HEK293T (cell line): ENCODE data around the gene LRRC59.
"Not testable (repeated sequence)": the region's sequence is repeated elsewhere in the genome, so short reads cannot be mapped to it uniquely, and the experiment has no call there.

Experiments
- CTCF ChIA-PET: fragments of 350-600 bp; formaldehyde crosslinking; extraction: SDS; loops from one replicate; lab custom pipeline; 2021; ENCODE audit warnings: antibody characterized with exemption, inconsistent platforms; lab: Yijun Ruan, JAX
- POLR2A ChIA-PET: fragments of 350-600 bp; formaldehyde crosslinking; extraction: SDS; loops from one replicate; lab custom pipeline; 2020; ENCODE audit warnings: antibody characterized with exemption, inconsistent platforms; lab: Yijun Ruan, JAX
- DNase-seq: peaks from one replicate; pipeline ENCODE4 v3.0.0; 2012; ENCODE audit warnings: mixed read lengths; ENCODE audit errors: extremely low spot score
- ARNT ChIP-seq: fragments of 450-650 bp; IDR thresholded peaks from 2 replicates; pipeline ENCODE4 v1.6.1; 2017; ENCODE audit warnings: mild to moderate bottlenecking
- BHLHE40 ChIP-seq: fragments of 450-650 bp; IDR thresholded peaks from 2 replicates; pipeline ENCODE4 v1.6.1; 2016; ENCODE audit warnings: mild to moderate bottlenecking, moderate library complexity, borderline replicate concordance
- CTBP1 ChIP-seq: fragments of 450-650 bp; IDR thresholded peaks from 2 replicates; pipeline ENCODE4 v1.6.1; 2016; ENCODE audit warnings: borderline replicate concordance
- ELF4 ChIP-seq: fragments of 450-650 bp; IDR thresholded peaks from 2 replicates; pipeline ENCODE4 v1.6.1; 2017; ENCODE audit warnings: antibody characterized with exemption
- FOXA1 ChIP-seq: fragments of 450-650 bp; IDR thresholded peaks from 2 replicates; pipeline ENCODE4 v1.6.1; 2016; ENCODE audit warnings: mild to moderate bottlenecking
- FOXK2 ChIP-seq: fragments of 450-650 bp; IDR thresholded peaks from 2 replicates; pipeline ENCODE4 v1.6.1; 2016; ENCODE audit warnings: mild to moderate bottlenecking
- FOXM1 ChIP-seq: fragments of 450-650 bp; IDR thresholded peaks from 2 replicates; pipeline ENCODE4 v1.6.1; 2017; ENCODE audit warnings: mild to moderate bottlenecking, borderline replicate concordance
- HDGF ChIP-seq: fragments of 450-650 bp; IDR thresholded peaks from 2 replicates; pipeline ENCODE4 v1.6.1; 2017; ENCODE audit warnings: antibody characterized with exemption, borderline replicate concordance
- L3MBTL2 ChIP-seq: fragments of 450-650 bp; conservative IDR thresholded peaks from 2 replicates; pipeline ENCODE4 v1.6.1; 2016; ENCODE audit warnings: mild to moderate bottlenecking
- LEF1 ChIP-seq: fragments of 450-650 bp; IDR thresholded peaks from 2 replicates; pipeline ENCODE4 v1.6.1; 2017; ENCODE audit warnings: mild to moderate bottlenecking, borderline replicate concordance
- NFRKB ChIP-seq: fragments of 450-650 bp; IDR thresholded peaks from 2 replicates; pipeline ENCODE4 v1.6.1; 2016; ENCODE audit warnings: mild to moderate bottlenecking, moderate library complexity
- SP1 ChIP-seq: fragments of 450-650 bp; IDR thresholded peaks from 2 replicates; pipeline ENCODE4 v1.6.1; 2017
- SUZ12 ChIP-seq: fragments of 450-650 bp; IDR thresholded peaks from 2 replicates; pipeline ENCODE4 v1.6.1; 2016; ENCODE audit warnings: mild to moderate bottlenecking
- TARDBP ChIP-seq: fragments of 450-650 bp; IDR thresholded peaks from 2 replicates; pipeline ENCODE4 v1.6.1; 2016
- ZNF384 ChIP-seq: fragments of 450-650 bp; IDR thresholded peaks from 2 replicates; pipeline ENCODE4 v1.6.1; 2016
- TF ChIP-seq, protein P1 (sequence below): fragments of 450-650 bp; IDR thresholded peaks from 2 replicates; pipeline ENCODE4 v1.6.1; 2016

The LRRC59 gene

DNA sequence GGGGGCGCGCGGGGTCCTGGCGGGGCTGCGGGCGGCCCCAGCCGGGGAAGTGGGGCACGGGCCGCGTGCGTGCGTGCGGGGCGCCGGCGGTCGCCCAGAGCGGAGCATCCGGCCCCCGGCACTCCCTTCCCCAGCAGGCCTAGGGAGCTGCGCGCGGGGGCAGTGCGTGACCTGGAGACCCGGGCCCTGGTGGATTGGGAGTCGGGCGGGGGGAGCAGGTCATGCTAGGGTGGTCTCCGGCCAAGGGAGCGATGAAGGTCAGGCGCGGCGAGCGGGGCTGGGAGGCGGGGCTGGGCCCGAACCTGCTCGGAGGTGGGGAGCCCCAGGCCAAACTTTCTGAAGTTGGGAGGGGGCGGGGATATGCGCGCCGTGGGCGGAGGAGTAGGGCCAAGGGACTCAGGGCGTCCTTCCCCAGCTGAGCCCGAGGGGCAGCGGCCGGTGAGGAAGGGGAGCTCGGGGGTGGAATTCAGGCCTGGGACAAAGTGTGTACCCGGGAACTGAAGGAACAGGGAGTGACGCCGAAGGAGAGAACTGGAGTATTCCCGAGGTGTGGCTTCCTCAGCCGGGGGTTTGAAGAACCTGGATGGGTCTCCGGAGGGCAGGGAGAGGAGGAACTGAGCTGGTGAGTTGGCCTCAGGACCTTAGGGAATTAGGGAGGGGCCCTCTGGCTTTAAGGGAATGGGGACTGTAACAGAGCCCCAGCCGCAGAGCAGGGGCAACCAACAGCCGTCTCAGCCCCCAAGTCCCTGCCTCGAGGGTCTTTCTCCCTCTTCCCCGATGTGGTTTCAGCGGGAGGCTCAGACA is 50.8 kb downstream of the LRRC59 start:
- DNase-seq = peak; percentile 41
- ChIA-PET POLR2A (interaction anchor here (0.6 to 1.9 kb wide), 9 partner anchors 9 to 169 kb away, joined by 3 to 12 read pairs (median 4); partner anchors contain the start of gene LRRC59), CTCF (interaction anchor here (1.0 to 1.4 kb wide), 4 partner anchors 15 to 232 kb away, joined by 3 to 9 read pairs (median 3); no protein-coding TSS in a partner anchor)
- TF ChIP-seq L3MBTL2 (no peak), HDGF (no peak), FOXK2 (no peak), ARNT (0 out of 2 replicates have a peak, but pooled peaks have one; percentile 10), SUZ12 (no peak)
- TF ChIP-seq, protein P1, sequence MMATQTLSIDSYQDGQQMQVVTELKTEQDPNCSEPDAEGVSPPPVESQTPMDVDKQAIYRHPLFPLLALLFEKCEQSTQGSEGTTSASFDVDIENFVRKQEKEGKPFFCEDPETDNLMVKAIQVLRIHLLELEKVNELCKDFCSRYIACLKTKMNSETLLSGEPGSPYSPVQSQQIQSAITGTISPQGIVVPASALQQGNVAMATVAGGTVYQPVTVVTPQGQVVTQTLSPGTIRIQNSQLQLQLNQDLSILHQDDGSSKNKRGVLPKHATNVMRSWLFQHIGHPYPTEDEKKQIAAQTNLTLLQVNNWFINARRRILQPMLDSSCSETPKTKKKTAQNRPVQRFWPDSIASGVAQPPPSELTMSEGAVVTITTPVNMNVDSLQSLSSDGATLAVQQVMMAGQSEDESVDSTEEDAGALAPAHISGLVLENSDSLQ = no peak

DNA sequence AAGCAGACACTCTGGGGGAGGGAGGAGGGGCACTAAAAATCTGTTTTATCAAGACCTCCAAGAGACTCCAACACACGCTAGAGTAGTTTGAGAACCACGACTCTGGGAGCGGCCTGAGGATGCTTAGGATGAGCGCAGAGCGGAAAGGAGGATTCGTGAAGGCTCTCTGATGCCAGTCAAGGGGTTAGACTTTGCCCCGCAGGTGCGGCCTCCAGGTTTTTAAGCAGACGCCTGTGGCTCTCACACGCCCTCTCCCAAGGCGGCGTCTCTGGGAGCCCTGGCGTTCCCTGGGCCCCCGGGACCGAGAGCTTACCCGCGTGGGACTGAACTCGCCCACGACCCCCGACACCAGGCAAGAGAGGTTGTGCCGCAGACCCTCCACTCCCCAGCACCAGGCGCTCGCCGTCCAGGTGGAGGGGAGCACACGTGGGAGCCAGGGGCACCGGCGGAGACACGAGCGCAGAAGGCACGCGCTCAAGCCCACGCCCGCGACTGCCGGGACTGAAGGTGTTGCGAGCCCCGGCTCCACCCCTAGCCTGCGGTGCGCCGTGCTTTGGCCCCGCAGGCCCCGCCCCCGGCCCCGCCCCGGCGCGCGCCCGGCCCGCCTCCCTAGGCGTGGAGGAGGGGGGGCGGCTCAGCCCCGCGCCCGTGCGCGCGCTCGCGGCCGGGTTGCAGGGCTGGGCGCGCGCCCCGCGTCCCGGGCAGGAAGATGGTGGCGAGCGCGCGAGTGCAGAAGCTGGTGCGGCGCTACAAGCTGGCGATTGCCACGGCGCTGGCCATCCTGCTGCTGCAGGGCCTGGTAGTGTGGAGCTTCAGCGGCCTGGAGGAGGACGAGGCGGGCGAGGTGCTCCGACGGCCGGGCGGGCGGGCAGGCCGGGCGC is 51.7 kb downstream of the LRRC59 start, which contains the start of gene XYLT2:
Gene XYLT2 (plus strand): TSS at position 695 of the 881 bp plus-strand sequence. CDS start 15 bp downstream, at position 710.
- DNase-seq = peak; percentile 98
- TF ChIP-seq L3MBTL2 (peak; percentile 80), TARDBP (peak; percentile 67), CTBP1 (no peak)
- POLR2A ChIA-PET = interaction anchor here (0.6 to 1.9 kb wide), 7 partner anchors 10 to 168 kb away, joined by 3 to 12 read pairs (median 5); partner anchors contain the start of gene LRRC59
- CTCF ChIA-PET = interaction anchor here (1.3 to 1.4 kb wide), 2 partner anchors 16 to 145 kb away, joined by 3 to 9 read pairs; no protein-coding TSS in a partner anchor

DNA sequence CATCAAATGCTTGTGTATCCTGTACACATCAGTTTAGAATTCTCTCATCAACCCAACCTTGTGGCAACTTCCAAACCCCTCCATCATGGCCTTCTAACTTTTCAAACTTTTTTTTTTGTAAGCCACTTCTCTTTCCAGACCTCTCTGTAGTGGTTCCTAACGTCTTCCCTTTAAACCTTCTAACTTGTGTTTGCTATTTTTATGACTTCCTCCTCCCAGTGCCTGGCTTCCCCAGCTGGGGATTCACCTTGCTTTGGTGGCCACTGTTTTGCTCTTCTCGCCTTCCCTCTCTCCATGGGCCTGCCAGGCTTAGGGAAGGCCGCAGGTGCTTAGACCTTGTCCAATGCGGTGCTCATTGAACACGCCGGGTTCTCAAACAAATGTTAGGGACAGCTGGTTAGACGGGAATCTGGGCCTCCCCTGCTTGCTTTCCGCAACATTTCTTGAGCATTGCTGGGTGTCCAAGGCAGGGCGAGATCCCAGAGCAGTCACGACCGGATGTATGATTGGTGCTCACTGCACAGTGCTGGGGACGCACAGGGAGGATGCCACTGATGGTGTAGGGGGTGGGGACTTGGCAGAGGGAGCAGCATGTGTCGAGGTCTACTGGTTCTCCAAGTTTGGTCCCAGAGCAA is 52.5 kb downstream of the LRRC59 start:
- POLR2A ChIA-PET = interaction anchor here (1.5 kb wide), 1 partner anchor 10 kb away, joined by 4 read pairs; no protein-coding TSS in a partner anchor
- DNase-seq = no peak
- no peak for TF ChIP-seq NFRKB
- TF ChIP-seq HDGF = no peak
- TF ChIP-seq FOXM1 = no peak
- TF ChIP-seq ZNF384 = no peak
- no peak for TF ChIP-seq FOXK2
- TF ChIP-seq ELF4 = no peak

DNA sequence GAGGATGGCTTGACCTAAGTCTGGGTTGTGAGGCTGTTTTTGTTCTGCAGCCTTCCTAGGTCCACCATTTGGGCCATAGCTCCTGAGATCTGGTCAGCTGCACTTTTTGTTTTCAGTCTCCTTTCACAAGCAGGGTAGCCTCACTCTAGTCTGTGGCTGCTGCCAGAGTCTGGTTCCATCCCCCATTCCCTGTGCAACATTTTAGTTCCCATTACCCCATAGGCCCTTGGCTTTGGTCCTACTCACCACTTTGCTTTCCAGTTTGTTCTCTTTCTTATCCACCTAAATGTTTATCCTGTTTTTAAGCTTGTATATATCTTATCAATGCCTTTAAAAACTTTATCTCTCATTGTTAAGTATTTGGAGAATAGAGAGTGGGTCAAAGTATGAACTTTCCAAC is 57.9 kb downstream of the LRRC59 start:
- ChIA-PET POLR2A (no interaction called here), CTCF (no interaction called here)
- TF ChIP-seq SP1 (no peak), FOXA1 (no peak), FOXM1 (no peak), CTBP1 (no peak), TARDBP (no peak), LEF1 (no peak), ZNF384 (no peak), ARNT (no peak), BHLHE40 (no peak), ELF4 (no peak)
- TF ChIP-seq, protein P1 = no peak
- no peak for DNase-seq

More for the DNA sequence above, 52.5 kb downstream of the LRRC59 start:
- CTCF ChIA-PET = no interaction called here

DNA sequence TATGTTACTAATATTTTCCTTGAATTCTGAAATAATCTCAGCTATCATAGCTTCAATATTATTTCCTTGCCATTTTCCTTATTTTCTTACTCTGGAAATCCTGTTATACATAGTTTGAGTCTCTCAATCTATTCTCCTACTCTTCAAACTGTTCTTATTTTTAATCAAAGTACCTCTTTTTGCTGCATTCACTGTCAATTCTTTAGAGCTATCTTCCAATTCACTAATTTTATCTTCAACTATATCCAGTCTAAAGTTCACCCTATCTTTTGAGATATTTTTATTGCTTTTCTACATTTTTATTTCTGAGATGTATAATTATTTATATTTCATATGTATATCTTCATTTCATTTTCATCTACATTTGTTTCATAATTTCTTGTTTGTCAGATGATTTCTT is 58.7 kb downstream of the LRRC59 start:
- POLR2A ChIA-PET = no interaction called here
- no peak for TF ChIP-seq FOXA1
- TF ChIP-seq ELF4 = no peak
- TF ChIP-seq FOXM1 = no peak
- TF ChIP-seq ARNT = no peak
- TF ChIP-seq TARDBP = no peak
- TF ChIP-seq SUZ12 = no peak
- no peak for TF ChIP-seq BHLHE40
- no peak for TF ChIP-seq L3MBTL2
- TF ChIP-seq FOXK2 = no peak
- no peak for TF ChIP-seq SP1
- TF ChIP-seq, protein P1 = no peak
- TF ChIP-seq HDGF = no peak
- no peak for TF ChIP-seq ZNF384
- TF ChIP-seq CTBP1 = no peak
- no peak for TF ChIP-seq LEF1
- CTCF ChIA-PET = no interaction called here
- DNase-seq = no peak

DNA sequence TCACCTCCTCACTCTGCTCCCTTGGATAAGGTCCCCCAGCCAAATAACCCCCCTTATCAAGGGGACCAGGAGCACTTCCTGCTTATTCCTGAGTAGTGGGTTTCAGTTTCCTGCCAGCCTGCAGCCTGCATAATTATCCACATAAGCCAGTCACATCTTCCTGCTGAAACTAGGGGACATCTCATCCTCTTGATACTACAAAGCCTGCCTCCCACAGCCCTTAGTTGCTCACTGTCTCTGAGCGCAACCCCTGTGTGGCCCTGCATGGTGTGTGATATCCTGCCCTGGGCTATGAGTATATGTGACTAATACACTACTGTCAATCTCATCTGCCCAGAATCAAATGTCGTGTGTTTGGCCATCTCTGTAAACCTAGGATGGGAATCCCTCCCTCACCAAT is 59.4 kb downstream of the LRRC59 start:
- CTCF ChIA-PET = no interaction called here

DNA sequence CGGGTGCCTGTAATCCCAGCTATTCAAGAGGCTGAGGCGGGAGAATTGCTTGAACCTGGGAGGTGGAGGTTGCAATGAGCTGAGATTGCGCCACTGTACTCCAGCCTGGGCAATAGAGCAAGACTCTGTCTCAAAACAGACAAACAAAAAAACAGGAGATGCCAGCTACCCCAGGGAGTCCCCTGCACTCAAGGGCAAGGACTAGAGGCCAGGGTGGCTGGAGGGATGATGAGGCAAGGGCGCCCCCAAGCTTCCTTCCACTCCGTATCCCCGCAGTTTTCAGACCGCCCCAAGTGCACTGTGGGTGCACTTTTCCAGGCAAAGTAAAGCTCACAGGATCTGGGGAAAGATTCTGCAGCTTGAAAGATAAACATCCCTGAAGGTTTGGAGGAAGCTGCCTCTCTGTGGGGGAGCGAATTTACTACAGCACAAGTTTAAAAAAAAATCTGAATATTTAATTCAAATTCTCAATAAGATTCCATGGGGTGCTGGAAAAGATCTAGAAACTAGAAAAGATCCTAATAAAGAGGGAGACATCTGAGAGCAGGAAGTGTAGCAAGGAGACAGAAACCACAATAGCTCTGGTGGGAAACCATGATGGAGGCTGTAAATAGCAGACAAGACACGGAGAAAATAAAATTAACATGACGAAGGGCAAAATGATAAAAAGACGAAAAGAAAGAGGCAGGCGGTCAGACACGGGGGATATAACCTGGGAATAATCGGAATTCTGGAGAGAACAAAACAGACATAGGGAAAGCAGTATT is 63.8 kb downstream of the LRRC59 start:
- DNase-seq, POLR2A ChIA-PET: not testable (repeated sequence)
- CTCF ChIA-PET = interaction anchor here (0.8 to 1.2 kb wide), 4 partner anchors 39 to 240 kb away, joined by 3 to 5 read pairs (median 3); no protein-coding TSS in a partner anchor

More for the DNA sequence above, 59.4 kb downstream of the LRRC59 start:
- DNase-seq = no peak
- POLR2A ChIA-PET = no interaction called here
- TF ChIP-seq ZNF384 (no peak), LEF1 (no peak), ARNT (no peak), ELF4 (no peak), FOXK2 (no peak), FOXM1 (no peak), BHLHE40 (no peak), HDGF (no peak), CTBP1 (no peak), L3MBTL2 (no peak), TARDBP (no peak), SP1 (no peak), FOXA1 (no peak), SUZ12 (no peak), NFRKB (no peak)
- TF ChIP-seq, protein P1 = no peak
